Stimulated activated CD8-positive, alpha-beta memory T cell treated with anti-CD3 and anti-CD28 coated beads, Interleukin-12 subunit alpha, Interleukin-12 subunit beta, amount 100 ng/mL, for 24 hours (primary cell): Measurements from ENCODE around the gene TMEM176A.
"Not testable (repeated sequence)": the region's sequence is repeated elsewhere in the genome, so short reads cannot be mapped to it uniquely, and the experiment has no call there.

ENCODE experiments used
- DNase-seq: peaks from one replicate; pipeline ENCODE4 v3.0.0-alpha.2; 2020; ENCODE audit errors: extremely low read depth

The TMEM176A gene

DNA sequence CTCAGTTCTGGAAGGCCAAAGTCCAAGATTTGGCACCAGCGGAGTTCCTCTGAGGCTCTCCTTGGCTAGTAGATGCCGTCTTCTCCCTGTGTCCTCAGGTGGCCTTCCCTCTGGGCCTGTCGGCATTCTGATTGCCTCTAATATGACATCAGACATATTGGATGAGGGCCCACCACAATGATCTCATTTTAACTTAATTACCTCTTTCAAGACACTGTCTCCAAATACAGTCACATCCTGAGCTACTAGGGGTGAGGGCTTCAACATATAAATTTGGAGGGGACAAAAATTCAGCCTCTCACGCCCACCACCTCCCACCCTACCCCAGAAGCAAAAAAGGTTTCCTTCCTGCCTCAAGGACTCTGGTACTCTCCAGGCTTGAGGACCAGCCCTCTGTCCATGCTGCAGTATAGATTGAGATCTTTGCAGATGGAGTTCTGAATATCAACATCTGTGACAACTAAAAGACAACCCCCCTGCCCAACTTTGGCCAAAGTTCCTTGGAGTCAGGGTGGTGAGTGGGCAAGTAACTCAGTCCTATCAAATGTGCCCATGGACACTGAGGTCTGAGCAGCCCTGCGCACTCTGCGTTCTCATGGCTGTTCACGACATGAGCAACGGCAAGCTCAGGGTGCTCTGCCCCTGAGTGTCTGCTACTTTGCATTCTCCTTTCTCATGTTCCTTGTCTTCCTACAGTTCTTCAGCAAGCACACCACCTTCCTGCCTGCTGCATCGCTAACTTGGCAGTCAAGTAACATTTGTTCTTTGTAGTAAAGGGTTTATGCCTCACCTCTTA, 11.9 kb upstream of the TMEM176A start:
- DNase-seq, result no peak

DNA sequence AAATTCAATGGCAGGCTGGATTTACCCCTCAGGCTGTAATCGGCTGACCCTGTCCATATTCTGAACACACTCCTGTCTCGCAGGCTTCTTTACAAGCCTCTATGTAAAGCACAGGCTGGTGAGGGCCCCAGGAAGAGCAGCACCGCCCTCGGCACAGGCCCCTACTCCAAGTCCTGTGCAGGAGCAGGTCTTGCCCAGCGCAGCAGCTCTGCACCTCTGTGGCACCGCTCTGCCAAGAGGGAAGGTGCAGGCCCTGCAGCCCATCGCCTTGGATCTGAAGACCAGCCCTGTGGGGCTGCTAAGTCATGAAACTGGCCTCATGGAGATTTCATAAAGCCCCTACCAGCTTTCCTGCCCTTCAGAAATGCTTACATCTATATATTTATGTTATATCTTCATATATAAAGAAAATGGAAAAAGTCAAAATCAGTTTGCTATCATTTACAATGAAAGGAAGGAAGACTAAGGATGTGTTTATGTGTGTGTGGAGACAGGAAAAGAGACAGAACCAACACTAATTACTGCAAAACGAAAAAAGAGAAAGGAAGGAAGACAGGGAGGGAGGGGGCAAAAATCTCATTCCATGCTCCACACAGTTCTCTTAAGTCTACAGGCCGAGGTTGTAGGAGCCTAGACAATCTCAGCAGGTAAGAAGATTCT, 10.0 kb upstream of the TMEM176A start:
- DNase-seq, result no peak

DNA sequence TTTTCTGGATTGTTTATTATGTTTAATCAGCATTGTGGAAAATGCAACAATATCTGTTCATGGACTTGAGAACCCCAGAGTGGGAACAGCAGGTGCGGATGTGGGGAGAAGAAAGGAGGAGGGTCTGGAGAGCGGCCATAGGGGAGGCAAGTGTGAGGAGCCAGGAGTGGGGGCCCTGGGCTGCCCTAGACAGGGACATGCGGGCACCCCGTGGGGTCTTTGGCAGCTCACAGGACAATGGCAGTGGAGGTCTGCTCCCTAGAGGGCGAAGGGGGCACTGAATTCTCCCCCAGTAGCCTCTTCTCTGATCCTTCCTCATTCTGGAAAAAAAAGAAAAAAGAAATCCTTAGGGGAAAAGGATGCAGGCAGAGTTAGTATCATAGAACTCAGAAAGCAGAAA, 9.3 kb upstream of the TMEM176A start:
- no peak for DNase-seq

- DNase-seq, result no peak
Measured at GRCh38 chr7:150791746-150792452, 8.7 kb upstream of the TMEM176A start.

GRCh38 chr7:150793569-150794238, 6.9 kb upstream of the TMEM176A start:
- DNase-seq, result no peak

DNA sequence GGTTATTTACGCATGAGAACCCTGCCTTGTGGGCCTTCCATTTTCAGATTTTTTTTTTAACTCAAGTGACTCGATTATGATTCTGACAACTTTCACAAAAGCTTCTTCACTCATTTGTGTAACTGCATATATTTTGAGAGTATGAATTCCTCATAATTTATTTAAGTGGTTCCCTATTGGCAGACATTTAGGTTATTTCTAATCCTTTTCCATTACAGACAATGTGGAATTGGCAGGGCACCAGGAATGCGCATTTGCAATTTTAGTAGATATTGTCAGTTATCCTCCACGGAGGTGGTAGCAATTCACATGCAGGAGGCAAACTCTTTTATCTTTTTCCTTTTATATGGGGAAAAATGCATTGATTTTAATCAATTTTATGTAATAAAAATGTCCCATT, 2.9 kb upstream of the TMEM176A start:
- no peak for DNase-seq

GRCh38 chr7:150799156-150799555, 1.4 kb upstream of the TMEM176A start:
- no peak for DNase-seq

GRCh38 chr7:150799741-150800580, 608 bp upstream of the TMEM176A start, which contains the start of gene TMEM176B:
TSS of gene TMEM176B (minus strand) at chr7:150800364. CDS start at chr7:150796569, 3,795 bp downstream.
- DNase-seq, result no peak

- DNase-seq, result no peak
Measured at GRCh38 chr7:150801242-150801945, 825 bp downstream of the TMEM176A start.

DNA sequence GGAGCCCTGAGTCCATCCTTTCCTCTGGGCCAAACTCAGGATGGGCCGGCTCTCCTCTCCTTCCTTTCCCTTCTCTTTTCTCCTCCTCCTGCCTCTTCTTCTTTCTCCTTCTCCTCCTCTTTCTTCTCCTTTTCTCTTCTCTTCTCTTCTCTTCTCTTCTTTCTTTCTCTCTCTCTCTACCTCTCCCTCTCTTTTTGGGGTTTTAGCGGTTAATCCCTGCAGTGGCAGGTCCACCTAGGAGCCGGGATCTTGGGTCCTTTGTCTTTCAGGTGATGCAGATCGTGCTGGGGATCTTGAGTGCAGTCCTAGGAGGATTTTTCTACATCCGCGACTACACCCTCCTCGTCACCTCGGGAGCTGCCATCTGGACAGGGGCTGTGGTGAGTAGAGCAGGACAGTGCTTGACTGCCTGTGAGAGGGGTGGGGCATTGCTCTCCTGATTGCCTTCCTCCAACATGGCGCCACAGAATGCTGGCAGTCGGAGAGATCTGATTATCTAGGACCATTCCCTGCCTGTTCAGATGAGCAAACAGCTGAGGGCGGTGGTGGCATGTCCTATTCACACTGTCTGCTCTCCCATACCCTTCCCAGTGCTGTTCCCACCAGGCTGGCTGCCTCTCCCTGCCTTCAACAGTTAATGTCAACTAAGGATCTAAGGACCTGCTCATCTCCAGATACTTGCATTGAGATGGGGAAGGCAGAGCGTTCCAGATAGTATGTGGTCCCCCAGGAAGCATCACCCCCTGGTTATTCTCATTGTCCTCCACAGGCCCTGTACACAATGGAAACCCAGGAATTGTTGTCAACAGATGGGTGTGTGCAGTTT, 1.6 kb downstream of the TMEM176A start:
- no peak for DNase-seq

- DNase-seq, result no peak
Measured at GRCh38 chr7:150803161-150803860, 2.7 kb downstream of the TMEM176A start.

DNA sequence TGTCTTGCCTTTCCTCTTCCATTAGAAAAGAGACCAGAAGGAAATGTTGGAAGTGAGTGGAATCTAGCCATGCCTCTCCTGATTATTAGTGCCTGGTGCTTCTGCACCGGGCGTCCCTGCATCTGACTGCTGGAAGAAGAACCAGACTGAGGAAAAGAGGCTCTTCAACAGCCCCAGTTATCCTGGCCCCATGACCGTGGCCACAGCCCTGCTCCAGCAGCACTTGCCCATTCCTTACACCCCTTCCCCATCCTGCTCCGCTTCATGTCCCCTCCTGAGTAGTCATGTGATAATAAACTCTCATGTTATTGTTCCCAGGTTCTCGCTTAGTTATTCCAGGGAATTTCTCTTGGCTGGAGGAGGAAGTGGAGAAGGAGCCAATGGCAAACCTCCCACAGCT, 4.2 kb downstream of the TMEM176A start:
- DNase-seq, result no peak

DNA sequence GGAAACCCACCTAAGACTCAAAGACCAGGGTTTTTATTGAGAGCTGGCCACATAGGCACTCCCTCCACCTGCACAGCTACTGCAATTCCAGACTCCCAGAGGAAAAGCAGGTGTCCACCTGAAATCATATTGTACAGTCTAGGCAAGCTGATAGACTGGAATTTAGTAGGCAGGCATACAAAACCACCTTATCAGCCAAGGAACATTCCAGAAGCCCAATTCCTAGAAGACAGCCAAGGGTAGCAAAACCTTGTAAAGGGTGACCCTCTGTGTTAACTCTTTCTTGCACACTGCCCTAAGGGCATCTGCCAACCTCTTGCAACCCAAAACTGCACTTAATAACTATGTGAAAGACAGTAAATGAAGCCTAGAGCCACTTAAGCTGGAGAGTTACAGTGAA, 5.3 kb downstream of the TMEM176A start:
- no peak for DNase-seq

GRCh38 chr7:150806454-150806853, 5.9 kb downstream of the TMEM176A start:
- DNase-seq, result no peak

GRCh38 chr7:150806863-150807262, 6.3 kb downstream of the TMEM176A start:
- DNase-seq, result no peak

GRCh38 chr7:150807616-150808438, 7.3 kb downstream of the TMEM176A start:
- DNase-seq, result not testable (repeated sequence)

GRCh38 chr7:150814328-150815001, 13.9 kb downstream of the TMEM176A start:
- no peak for DNase-seq

- no peak for DNase-seq
Measured at GRCh38 chr7:150818971-150819370, 18.4 kb downstream of the TMEM176A start.
